ENCODE measurements around the gene TBC1D10A.

GRCh38 chr22:30294066-30294465, 32.7 kb downstream of the TBC1D10A start:
- TF ChIP-seq CTCF (IDR thresholded peaks at IDR 0.05) (no peak), POLR2A (IDR thresholded peaks at IDR 0.05) (no peak)
